C4-2B (cell line): ENCODE measurements around the gene NRXN3.

ENCODE experiments used
- CTCF ChIP-seq: fragments of 450-650 bp; conservative IDR thresholded peaks from 2 replicates; pipeline ENCODE4 v1.5.1; 2017; ENCODE audit warnings: mild to moderate bottlenecking
- ZFX ChIP-seq: fragments of 450-650 bp; IDR thresholded peaks from 2 replicates; pipeline ENCODE4 v1.6.1; 2017

GRCh38 chr14:79144896-79145295 lies 974.7 kb downstream of the NRXN3 start:
- TF ChIP-seq CTCF (no peak), ZFX (no peak)
